HG02642 (cell line): Measurements from ENCODE around the gene EDDM3A.
"Not testable (repeated sequence)": the region's sequence is repeated elsewhere in the genome, so short reads cannot be mapped to it uniquely, and the experiment has no call there.

ENCODE experiments used
- ATAC-seq: cut with Tn5 transposase; IDR thresholded peaks from one replicate; pipeline ENCODE4 v1.9.1; 2021; ENCODE audit warnings: mild to moderate bottlenecking; ENCODE audit not compliant: unreplicated experiment, poor library complexity

The EDDM3A gene

GRCh38 chr14:20732979-20733635 is 12.6 kb upstream of the EDDM3A start:
- no peak for ATAC-seq

DNA sequence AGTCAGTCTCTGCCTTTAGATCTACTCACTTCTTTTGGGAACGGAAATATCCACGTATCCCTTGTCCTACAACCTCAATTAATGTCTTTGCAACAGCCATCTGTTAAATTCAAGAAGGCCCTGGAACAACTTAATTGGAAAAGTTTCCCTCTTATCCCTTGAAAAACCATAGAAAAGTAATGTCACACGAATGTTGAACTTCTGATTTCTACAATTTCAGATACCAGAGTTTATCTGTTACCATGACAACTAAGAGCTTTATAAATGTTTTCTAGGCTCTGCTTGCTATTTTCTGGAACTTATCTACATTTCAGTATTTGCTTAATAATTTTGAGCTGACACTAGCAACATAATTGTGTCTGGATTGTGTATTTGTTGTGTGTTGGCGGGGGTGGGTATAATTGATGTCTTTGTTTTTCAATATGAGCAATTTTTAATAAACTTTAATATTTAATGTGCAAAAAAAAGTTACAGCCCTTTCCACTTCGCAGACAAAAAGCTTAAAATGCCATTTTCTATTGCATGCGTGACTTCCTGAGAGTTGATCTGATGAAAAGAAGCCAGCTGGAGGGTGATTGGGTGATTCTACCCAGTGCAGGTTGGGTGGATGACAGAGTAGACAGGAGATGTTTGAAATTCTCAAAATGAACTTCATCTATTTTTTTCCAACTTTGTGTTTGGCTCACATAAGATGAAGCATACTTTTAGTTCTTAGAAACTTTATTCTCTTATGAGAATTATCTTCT is 11.8 kb upstream of the EDDM3A start:
- ATAC-seq: no peak

- no peak for ATAC-seq
Observed at GRCh38 chr14:20734430-20734806, 11.3 kb upstream of the EDDM3A start.

DNA sequence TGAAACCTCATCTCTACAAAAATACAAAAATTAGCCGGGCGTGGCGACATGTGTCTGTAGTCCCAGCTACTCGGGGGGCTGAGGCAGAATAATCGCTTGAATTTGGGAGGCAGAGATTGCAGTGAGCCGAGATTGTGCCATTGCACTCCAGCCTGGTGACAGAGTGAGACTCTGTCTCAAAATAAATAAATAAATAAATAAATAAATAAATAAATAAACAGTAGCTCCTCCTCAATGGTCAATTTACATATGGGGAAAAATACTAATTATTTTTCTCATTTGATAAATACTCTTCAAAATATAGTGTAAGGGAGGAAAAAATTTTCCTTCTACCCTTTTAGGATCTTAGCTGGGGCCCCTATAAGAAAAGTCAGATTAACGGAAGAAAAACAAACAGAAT is 7.4 kb upstream of the EDDM3A start:
- not testable (repeated sequence) for ATAC-seq

DNA sequence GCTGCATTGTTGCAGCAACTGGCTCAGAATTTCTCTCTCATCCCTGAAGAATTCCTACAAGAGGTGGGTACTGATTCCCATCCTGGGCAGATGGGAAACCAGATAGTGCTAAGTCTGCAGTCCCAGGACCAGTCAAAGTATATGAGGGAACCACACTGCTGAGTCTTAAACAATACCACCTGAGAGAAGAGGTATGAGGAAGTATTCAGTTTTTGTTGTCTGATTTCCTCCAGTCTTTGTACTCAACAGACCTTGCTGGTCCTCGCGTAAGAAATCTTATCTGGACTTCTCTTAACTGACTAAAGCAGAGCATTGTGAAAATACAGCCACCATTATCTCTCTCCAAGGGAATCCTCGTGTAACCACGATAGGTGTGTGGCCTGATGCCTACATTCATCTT is 3.6 kb upstream of the EDDM3A start:
- no peak for ATAC-seq

GRCh38 chr14:20743556-20743955 is 2.1 kb upstream of the EDDM3A start:
- no peak for ATAC-seq

- ATAC-seq: no peak
Observed at GRCh38 chr14:20746566-20746965, 879 bp downstream of the EDDM3A start.

- ATAC-seq: no peak
Observed at GRCh38 chr14:20748439-20748838, 2.8 kb downstream of the EDDM3A start.

DNA sequence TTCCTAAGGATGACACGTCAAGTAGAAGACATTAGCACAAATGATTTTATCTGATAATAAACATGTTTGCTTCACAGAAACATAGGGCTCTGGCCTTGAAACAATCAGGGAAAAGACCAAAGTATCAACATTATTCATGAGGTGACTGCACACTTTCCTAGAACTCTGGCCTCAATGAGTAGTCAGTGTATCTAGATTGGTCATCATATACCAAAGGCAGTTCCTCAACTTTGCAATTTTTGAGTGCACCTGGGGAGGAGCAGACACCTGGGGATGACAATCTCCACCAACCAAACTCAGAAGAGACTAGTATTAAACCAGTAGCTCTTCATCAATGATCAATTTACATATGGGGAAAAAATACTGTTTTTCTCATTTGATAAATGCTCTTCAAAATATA is 4.5 kb downstream of the EDDM3A start:
- ATAC-seq: no peak

GRCh38 chr14:20751963-20752562 is 6.4 kb downstream of the EDDM3A start:
- no peak for ATAC-seq

- ATAC-seq: no peak
Observed at GRCh38 chr14:20754308-20754707, 8.6 kb downstream of the EDDM3A start.

- no peak for ATAC-seq
Observed at GRCh38 chr14:20755037-20755436, 9.3 kb downstream of the EDDM3A start.

DNA sequence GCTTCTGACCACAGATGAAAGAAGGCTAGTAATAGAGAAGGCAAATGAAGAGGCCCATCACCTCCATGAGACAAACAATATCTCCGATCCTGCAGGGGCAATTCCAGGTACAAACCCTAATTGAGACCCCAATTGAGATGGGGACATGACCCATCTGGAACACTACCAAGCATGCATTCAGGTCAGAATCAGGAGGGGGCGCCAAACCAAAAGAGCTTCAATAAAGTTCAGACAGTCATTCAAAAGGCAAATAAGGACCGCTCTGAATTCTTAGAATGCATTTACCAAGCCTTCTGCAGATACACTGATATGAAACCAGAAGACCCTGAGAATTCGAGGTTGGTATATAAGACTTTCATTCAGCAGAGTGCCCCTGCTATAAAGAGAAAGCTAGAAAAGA is 12.3 kb downstream of the EDDM3A start:
- ATAC-seq: no peak

DNA sequence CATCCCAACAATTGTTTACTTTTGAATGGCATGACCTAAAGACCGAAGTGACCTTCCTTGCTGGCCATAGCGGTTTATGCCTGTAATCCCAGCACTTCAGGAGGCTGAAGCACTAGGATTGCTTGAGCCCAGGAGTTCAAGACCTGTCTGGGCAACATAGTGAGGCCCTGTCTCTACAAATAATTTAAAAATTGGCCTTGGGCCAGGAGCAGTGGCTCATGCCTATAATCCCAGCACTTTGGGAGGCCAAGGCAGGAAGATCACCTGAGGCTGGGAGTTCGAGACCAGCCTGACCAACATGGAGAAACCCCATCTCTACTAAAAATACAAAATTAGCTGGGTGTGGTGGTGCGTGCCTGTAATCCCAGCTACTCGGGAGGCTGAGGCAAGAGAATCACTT is 13.8 kb downstream of the EDDM3A start:
- ATAC-seq: not testable (repeated sequence)

GRCh38 chr14:20760950-20761349 is 15.3 kb downstream of the EDDM3A start:
- ATAC-seq: no peak

DNA sequence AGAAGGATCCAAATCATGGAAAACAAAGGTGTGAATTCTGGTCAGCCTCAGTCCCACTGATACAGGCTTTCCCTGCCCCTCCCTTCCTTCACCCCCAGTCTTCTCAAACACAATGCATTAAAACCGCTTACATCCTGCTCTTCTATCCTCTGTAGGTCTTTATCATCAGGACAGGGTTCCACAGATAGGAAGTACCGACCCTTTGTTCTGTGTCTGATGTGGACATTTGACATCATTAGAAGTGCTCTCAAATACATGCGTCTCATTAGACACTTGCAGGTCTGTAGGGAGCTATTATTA is 22.9 kb downstream of the EDDM3A start:
- no peak for ATAC-seq

DNA sequence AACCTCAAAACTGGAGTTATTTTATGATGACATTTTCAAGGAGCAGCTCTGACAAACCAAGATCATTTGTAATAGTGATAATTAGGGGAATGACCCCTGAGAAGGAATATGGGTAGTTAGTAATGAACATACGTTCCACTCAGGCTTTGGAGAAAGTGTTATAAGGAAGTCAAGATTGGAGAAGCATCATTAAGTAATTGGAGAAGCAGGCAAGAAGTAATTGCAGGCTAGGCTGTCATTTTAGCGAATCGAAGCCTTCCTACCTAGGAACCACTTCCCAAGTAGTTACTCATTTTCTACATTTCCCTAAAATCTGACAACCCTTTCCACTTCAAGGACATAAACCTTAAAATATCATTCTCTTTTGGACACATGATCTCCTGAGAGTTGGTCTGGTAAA is 23.7 kb downstream of the EDDM3A start:
- ATAC-seq: no peak

DNA sequence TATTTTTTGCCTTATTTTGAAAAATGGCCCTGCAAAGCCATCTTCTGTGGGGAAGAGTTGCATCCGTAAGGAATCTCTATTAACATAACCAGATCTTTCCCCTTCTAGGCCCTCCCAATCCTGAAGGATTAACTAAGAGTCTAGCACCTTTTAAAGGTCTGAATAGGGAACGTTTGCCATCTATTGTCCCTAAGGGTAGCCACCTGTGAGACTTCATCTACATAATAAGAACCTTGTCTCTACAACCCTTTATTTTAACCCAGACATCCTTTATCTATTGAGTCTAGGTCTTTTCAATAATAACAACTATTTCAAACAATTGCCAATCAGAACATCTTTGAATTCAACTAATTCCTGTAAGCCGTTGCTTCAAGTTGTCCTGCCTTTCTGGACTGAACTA is 27.0 kb downstream of the EDDM3A start:
- no peak for ATAC-seq

- no peak for ATAC-seq
Observed at GRCh38 chr14:20774258-20774824, 28.7 kb downstream of the EDDM3A start.

GRCh38 chr14:20775043-20775442 is 29.4 kb downstream of the EDDM3A start:
- no peak for ATAC-seq

DNA sequence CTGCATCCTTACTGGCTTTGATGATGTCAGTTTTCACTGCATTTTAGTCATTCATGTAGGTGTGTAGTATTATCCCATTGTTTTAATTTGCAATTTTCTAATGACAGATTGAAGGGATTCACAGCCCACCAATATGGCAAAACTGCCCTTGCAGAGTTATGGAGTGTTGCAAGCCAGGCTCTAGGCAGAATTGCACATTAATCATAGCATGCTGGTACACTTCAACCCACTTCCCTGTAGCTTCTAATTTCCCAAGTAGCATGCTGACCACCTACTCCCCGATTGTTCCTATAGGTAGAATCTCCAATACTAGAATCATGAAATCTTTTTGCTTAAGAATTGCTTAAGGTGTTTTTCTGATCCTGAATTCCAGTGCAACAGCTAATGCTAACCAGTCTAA is 30.2 kb downstream of the EDDM3A start:
- no peak for ATAC-seq

DNA sequence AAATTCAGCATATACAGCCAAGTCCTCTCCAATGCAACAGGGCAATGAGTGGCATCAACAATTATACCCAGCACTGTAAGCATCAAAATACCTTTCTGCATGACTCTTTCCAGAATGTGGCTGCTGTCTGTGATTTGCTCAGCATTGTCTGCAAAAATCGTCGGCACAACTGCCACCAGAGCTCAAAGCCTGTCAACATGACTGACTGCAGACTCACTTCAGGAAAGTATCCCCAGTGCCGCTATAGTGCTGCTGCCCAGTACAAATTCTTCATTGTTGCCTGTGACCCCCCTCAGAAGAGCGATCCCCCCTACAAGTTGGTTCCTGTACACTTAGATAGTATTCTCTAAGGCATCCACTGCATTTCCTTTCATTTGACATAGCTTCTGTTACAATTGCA is 36.1 kb downstream of the EDDM3A start:
- ATAC-seq: no peak
